Measurements from ENCODE around the gene ZBTB16.
A peak's percentile ranks its signal among the peaks of the same experiment; 100 is the strongest.

Gene ZBTB16

DNA sequence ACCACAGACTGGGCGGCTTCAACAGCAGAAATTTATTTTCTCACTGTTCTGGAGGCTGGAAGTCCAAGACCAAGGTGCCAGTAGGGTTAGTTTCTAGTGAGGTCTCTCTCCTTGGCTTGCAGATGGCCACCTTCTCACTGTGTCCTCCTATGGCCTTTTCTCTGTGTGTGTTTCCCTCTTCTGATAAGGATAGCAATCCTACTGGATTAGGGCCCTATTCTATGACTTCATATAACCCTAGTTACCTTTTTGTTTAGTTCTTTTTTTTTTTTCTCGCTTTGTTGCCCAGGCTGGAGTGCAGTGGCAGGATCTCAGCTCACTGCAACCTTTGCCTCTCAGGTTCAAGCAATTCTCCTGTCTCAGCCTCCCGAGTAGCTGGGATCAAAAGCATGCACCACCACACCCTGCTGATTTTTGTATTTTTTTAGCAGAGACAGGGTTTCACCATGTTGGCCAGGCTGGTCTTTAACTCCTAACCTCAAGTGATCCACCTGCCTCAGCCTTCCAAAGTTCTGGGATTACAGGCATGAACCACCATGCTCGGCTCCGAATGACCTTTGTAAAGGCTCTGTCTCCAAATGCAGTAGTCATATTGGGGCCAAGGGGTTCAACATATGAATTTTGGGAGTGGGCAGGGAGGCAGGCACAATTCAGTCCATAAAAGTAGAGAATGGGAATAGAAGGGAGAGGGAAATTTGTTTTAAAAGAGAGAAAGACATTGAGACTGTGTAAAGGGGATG lies 211.2 kb downstream of the ZBTB16 start:
- DNase-seq = no peak

DNA sequence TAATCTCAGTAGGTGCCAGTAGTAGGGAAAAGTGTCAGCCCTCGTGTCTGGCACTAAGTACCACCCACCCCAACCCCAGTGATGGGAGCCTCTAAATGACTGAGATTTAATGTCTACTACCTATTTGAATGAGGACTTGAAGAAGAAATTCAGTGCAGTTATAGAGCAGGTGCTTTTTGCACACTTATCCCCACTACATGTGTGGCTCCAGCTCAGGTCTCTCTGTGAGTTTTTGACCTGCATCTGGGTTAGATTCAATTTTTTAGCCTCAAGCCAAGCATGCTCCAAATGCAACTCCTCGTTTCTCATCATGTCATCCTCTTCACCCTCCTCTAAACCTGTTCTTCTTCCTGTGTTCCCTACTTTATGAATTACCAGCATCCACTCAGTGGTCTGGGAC lies 211.8 kb downstream of the ZBTB16 start:
- DNase-seq = no peak

DNA sequence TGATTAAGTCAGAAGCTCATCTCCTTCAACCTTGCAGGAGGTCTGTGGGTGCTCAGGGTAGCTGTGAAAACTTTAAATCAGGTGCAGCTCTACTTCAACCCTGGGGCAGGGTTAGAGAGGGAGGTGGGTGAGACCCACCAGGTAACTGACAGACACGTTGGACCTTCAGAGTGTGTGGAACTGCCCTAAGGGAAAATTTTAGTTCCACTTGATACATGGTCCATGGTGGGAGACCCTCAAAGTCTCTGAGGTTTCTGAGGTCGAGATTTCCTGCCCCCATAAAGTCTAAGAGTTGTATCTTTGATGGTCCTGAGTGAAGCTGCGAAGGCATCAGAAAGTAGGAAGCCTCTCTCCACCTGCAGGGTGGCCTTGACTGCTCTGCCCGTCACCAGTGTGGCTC lies 212.8 kb downstream of the ZBTB16 start:
- DNase-seq = no peak

DNA sequence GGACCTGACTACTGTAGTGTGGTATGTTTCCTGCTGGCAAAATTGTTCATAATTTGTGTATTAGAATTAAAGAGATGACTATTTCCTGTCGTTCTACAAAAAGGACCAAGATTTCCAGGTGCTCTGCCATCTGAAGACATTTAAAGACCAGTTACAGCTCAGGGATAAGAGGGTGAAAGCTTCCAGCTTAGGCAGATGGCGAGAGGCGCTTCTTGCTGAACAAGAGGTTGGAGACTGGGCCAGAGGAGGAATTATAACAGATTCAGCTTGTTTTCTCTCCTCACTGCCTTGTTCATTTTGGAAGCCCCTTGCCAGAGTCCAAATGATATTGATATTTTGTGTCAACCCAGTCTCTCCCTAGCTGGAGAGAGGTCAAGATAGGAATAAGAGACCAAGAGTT lies 213.6 kb downstream of the ZBTB16 start:
- DNase-seq = no peak

DNA sequence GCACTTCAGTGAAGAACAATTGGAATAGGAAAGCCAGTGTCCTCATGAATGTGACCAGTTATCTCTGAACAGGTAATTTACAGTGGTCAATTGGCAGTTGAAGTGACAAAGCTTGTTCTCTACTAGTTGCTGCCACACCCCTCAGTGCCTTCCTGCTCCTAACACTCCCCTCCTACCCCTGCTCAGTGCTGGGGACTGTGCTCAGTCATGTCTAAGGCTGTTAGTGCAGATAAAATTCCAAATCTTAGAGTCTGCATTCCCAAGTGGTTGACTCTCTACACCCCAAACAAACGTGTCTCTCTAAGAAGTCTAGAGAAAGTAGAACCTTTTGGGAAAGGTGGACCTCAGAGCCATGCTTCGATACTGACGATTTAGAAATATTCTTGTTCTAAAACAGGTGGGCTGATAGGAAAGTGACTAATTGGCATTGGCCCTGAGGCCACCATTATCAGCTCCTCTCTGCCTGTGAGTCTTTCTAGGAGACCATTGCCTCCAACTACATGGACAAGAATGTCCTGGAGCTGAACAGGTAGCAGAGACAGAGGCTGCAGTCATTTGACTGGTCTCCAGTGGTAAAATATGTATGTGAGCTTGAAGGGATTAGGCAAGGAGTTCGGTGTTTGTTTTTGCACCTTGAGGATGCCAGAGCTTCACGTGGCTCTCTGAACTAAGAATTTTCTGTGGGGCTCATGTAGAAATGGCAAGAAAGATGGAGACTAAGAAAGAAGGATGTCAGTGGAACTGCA lies 214.6 kb downstream of the ZBTB16 start:
- DNase-seq = no peak

DNA sequence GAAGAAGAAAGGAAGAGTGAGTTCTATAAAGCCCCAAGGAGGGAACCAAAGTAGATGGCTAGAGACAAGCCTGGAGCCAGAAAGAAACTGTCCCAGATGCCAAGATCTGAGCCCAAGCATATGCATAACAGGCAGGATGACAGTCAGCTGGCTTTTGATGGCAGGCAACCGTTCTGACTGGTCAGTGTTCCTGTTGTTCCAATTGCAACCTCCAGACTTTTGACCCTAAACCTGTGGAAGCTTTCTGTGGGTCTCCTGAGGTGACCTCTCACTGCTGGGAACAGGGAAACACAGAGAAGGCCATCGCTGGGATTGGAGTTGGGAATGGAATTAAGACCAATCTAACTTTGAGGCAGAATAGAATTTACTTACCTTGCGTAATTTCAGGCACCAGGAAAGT lies 215.1 kb downstream of the ZBTB16 start:
- no peak for DNase-seq

DNA sequence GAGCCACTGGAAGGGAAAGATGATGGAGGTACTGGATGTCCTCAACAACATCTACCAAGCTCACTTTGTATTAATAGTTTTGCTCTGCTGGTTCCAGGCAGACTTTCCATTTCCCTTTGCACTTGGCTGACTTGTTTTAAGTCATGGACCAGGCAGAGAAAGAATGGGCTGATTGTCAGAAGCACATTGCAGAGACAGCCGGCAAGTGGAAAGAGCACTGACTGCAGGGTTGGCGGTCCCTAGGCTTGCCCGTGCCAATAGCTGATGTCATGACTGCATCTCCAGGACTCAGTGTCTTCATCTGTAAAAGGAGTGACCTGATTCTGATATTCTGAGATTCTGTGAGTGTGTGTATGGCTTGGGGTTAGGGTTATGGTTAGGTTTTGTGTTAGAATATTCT lies 215.8 kb downstream of the ZBTB16 start:
- peak; percentile 22 for DNase-seq

DNA sequence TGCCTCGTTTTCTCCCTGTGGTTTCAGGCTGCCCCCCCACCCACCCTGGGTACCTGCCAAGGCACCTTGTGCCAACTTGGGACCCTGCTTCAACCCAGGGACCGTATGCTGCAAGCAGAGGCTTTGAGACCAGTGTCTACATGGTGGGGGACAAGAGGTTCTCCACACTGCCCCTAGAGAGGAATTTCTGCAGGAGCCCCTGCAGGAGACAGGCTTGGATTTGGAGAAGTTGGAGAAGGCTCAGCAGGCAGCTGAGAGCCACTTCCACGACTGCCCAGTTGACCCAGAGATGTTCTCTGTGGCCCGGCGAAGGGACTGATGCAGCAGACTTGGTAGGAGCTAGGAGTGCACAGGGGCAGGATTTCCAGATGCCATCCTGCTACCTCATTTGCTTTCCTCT lies 216.6 kb downstream of the ZBTB16 start:
- no peak for DNase-seq

DNA sequence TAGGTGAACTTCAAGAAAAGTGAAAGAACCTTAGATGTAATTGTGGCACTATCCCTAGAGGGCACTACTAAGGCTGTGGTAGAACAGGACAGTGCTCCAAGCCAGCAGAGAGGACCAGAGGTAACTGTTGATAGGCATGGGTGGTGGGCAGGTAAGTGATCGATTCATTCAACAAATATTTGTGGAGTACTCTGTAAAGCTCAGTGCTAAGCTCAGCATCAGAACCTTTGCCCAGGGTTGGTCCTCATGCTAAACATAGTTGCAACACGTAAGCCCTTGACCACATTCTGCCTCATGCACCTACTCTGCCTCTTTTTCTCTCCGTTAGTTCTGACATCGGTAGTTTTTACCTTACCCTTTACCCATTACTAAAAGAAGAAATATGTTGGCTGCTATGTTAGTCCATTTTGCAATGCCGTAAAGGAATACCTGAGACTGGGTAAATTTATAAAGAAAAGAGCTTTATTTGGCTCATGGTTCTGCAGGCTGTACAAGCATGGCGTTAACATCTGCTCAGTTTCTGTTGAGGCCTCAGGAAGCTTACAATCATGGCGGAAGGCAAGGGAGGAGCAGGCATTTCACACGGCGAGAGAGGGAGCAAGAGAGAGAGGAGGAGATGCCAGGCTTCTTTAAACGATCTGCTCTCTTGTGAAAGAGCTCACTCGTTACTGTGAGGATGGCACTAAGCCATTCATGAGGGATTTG lies 218.3 kb downstream of the ZBTB16 start:
- DNase-seq = no peak

DNA sequence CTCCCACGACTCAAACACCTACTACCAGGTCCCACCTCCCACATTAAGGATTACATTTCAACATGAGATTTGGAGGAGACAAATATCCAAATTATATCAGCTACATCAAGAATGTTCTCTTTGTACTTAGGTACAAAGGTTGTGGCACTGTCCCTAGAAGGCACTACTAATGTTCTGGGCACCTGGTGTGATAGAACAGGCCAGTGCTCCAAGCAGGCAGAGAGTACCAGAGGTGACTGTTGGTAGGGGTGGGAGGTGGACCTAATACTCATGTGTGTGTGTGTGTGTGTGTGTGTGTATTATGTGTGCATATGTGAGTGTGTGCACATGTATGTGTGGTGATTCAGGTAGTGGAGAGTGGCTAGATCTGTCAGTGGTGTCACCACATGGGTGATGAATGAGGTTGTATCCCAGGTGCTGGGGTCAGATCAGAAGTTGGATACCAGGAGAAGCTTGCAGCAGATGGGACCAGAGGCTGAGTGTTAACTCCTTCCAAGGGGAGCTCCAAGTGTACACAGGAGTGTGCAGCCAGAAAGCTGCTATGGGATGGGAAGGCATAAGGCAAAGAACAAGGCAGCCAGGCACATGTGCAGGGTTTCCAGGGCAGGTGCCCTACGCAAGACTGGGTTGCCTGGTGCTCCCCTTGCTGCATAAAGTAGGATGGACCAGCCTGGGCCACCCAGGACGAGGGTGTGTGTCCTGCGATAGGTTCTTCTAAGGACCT lies 219.0 kb downstream of the ZBTB16 start:
- no peak for DNase-seq

DNA sequence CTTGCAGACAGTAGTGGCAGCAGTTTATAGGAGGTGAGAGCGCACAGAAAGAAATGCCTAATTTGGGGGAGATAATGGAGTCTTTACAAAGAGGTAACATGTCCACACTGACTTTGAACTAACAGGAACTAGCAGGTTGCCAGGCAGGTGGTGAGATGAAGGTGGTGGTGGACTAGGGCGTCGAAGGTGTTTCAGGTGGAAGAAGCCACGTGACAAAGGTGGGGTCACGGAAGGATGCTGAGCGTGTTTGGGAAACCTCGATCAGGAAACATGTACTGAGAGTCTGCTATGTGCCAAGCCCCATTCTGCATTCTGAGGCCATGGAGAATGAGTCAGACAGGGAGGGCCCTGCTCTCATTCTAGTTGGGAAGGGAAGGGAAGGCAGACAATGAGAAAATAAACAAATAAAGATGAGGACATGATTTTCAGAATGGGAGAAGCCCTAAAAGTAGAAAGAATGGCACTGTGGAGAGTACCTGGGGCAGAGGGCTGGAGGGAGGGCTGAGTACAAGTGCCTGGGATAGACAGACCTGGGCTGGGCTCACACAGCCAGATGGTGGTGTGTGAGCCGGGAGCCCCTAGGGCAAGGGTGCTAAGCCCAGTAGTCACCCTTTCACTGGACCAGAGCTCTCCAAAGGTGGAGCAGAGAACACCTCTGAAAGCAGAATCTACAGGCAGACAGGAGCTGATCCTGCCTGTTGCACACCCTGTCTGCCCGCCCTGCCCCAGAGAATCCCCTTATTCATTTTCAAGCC lies 220.5 kb downstream of the ZBTB16 start:
- no peak for DNase-seq

DNA sequence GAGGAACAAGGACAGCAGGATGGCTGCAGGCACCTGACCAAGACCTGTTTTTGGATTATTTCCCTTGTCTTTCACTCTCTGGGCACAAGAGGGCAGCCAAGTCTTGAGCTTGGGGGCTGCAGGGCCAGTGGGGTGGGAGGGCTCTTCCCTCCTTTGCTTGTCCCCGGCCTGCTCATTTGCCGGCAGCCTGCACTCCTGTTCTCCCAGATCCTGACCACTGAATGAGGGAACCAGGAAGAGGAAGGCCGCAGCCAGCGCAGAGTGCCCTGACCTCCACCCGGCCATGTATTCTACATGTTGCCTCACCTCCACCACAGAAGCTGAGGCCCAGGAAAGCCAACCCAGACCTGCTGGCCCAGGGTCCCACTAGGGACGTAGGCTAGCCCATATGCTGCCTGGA lies 221.2 kb downstream of the ZBTB16 start:
- DNase-seq = no peak

DNA sequence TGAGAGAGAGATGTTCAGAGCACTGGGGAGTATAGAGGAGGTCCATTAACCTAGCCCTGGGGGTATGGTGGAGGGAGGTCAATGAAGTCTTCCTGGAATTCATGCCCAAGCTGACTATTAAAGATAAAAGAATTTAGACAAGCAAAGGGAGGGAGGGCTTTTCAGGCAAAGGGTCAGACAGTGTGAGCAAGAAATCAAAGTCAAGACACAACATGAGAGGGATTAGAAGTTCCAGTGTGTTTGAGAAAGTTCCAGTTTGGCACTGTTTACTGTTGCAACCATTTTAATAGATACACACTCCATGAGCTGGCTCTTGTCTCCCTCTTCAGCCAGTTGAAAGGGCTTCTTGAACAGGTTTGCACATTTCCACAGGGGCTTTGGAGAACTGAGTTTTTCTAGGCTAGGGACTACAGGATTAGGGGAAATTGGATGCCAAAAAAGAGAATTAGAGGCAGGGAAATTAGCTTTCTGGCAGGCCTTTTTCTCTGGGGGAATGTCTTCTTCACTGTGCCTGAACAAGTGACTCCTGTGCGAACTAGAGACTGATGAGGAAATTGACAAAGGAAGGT lies 222.0 kb downstream of the ZBTB16 start:
- no peak for DNase-seq

DNA sequence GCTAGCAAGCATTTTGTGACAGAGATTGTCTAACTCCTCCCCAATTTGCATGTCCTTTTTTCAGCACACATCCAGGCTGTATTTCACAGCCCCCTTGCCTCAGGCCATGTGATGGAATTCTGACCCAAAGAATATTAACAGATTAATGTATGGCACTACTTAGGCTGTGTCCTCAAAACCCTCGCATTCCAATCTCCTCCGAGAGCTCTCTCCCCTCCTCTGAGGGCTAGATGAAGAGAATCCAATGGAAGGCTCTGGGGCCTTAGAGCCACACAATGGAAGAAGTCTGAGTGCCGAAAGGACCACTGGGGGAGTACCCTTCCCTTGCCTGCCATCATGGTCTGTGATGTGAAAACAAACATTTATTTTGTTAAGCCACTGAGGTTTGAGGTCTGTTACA lies 223.0 kb downstream of the ZBTB16 start:
- DNase-seq = no peak

DNA sequence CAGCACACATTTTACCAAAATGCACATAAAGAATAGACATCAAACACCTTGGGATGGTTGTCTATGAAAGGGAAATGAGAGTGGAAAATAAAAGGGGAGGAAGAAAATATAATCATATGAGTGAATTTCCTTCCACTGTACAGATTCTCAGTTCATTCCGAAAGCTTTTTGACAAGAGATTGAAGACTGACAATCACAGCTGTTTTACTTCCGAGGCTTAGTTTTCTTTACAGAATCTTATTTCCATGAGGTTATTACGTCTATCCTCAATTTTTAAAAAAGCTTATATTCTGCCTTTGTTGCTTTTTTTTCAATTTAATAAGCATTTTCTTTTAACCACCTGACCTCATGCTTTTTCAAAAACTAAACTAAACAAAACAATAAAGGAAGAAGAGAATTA lies 223.9 kb downstream of the ZBTB16 start:
- DNase-seq = no peak

DNA sequence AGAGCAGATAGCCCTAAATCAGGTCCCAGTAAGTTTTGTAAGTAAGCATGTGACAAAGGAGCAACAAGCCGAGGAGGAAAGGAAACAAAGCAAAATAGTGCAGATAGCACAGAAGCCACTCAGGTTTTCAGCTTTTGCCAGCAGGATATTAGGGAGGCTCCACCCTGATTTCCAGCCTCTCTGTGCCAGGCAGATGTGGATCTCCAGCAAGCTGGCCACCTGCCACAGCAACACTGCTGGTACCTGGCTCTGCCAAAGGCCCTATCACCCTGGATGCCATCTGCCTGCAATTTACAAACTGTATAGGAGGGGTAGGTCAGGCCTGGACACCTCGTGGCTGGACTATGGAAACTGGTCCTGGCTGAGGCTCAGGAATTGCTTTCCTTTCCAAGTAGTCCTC lies 224.5 kb downstream of the ZBTB16 start:
- no peak for DNase-seq

DNA sequence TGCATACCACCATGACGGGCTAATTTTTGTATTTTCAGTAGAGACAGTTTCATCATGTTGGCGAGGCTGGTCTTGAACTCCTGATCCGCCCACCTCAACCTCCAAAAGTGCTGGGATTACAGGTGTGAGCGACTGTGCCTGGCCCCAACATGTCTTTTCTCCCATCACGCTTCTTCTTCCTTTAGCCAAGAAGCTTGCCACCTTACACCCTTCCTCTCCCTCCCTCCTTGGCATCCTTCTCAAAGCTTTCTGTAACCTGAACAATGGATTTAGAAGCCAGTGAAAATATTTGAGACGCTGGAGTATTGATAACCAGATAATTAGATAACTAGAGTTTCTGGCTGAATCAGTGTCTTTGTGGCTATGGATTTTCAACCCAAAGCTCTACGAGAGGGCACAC lies 225.4 kb downstream of the ZBTB16 start:
- no peak for DNase-seq

DNA sequence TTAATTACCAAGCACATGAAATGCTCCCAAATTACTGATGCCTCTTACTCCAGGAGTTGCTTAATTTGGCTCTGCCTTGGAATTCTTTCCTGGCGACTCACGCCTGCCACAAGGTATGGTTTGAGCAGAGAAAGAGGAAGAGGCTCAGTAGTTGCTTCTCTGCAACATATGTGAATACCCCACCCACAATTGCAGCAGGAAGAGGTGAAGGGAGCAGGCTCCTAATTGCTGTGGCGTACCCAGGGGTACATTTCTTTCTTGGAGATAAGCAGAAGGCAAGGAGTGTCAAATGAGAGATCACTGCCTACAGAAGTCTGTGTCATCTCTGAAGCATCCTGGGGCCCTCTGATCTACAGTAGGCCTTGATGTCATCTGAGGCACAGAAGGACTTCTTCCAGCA lies 226.1 kb downstream of the ZBTB16 start:
- DNase-seq = no peak

DNA sequence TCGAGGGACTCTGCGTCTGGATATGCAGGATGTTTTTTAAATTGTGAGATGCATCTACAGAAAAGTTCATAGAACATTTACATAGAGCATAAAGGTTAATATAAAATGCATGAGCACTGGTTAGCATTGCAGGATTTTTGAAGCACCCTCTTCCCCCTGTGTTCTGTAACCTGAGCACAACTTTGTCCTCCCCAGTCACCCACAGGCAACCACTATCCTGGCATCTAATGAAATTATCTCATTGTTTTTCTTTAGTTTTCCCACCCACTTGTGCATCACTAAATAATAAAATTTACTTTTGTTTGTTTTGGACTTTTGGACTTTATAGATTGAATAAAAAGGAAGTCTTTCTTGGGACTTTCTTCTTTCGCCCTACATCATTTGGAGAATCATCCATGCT lies 226.7 kb downstream of the ZBTB16 start:
- no peak for DNase-seq

DNA sequence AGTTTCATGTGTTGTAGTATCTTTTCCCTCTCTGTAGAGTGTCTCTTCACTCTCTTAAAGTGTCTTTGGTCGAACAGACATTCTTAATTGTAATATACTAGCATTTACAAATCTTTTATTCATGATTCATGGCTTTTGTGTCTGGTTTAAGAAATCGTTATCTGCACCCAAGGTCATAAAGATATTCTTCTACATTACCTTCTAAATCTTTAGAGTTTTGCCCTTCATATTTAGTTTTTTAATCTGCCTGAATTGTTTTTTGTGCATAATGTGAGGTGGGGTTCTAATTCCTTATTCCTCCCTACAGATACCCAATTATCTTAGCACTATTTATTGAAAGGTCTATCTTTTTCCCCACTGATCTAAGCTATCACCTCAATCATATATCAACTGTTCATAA lies 227.6 kb downstream of the ZBTB16 start:
- DNase-seq = no peak

DNA sequence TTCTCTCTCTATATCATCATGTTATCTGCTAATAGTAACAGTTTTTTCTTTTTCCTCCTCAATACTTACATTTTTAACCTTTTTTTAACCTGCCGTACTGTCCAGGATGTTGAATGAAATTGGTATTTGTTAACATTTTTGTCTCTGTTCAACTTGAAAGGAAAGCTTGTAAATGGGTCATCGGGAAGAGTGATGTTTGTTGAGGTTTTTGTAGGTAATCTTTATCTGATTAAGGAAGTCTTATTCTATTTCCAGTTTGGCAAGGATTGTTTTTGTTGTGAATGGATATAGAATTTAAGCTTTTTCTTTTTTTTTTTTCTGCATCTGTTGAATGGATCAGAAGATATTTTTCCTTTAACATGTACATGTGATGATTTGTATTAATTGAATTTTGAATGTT lies 228.6 kb downstream of the ZBTB16 start:
- DNase-seq = no peak

DNA sequence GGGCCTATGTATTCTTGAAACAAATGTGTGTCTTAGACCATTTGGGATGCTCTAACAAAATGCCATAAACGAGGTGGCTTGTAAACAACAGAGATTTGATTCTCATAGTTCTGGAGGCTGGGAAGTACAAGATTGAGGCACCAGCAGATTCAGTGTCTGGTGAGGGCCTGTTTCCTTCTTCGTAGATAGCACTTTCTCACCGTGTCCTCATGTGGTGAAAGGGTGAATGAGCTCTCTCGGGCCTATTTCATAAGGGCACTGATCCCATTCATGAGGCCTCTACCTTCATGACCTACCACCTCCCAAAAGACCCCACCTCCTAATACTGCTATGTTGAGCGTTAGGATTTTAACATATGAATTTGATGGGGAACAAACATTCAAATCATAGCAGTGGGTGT lies 230.3 kb downstream of the ZBTB16 start:
- no peak for DNase-seq

All from midbrain (tissue), 1 donor.